NCI-H2081 (cell line): ENCODE measurements around the gene TLR10.
"Not testable (repeated sequence)": the region's sequence is repeated elsewhere in the genome, so short reads cannot be mapped to it uniquely, and the experiment has no call there.

ENCODE experiments used
- DNase-seq, 2 experiments: peaks; one replicate each; lab custom pipeline; 2025; lab: John Stamatoyannopoulos, UW

Gene TLR10, protein sequence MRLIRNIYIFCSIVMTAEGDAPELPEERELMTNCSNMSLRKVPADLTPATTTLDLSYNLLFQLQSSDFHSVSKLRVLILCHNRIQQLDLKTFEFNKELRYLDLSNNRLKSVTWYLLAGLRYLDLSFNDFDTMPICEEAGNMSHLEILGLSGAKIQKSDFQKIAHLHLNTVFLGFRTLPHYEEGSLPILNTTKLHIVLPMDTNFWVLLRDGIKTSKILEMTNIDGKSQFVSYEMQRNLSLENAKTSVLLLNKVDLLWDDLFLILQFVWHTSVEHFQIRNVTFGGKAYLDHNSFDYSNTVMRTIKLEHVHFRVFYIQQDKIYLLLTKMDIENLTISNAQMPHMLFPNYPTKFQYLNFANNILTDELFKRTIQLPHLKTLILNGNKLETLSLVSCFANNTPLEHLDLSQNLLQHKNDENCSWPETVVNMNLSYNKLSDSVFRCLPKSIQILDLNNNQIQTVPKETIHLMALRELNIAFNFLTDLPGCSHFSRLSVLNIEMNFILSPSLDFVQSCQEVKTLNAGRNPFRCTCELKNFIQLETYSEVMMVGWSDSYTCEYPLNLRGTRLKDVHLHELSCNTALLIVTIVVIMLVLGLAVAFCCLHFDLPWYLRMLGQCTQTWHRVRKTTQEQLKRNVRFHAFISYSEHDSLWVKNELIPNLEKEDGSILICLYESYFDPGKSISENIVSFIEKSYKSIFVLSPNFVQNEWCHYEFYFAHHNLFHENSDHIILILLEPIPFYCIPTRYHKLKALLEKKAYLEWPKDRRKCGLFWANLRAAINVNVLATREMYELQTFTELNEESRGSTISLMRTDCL

DNA sequence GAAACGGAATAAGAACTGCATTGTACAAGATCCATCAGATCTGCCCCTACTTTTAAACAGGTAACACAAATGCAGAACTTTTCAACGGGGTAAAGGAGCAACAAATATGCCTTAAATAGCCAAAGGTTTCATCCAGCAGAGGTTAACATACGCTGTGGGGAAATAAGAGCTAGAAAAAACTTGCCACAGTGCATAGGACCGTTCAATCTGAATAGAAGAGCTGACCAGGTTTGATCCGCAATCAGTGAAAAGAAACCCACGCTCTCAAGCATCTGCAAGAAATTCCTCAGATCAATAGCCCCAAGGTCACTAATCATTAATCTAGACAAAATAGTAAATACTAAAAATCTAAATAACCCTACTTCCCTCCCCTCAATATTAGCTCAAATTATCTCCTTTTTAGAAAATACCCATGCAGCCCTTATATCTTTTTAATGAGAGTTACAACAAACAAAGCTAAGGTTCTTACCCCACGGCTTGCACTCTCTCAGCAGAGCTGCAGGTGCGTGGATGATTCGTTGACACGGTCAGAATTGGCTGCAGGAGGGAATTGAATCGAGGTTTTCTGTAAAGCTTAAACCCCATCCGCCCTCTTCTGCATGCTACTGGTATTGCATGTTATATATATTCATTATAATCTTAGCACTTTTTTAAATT lies at the start of gene TLR10:
TLR10 (minus strand) TSS at position 539 of the 657 bp plus-strand sequence. CDS start 7,400 bp downstream, outside the sequence.
- peak; percentile 39 to 71 for DNase-seq

- DNase-seq, result no peak
Measured at GRCh38 chr4:38832206-38832605, 49.4 kb upstream of the TLR10 start.

- DNase-seq, result no peak
Measured at GRCh38 chr4:38831653-38832052, 48.9 kb upstream of the TLR10 start.

GRCh38 chr4:38829237-38829636 lies 46.4 kb upstream of the TLR10 start:
- DNase-seq, result no peak

GRCh38 chr4:38823766-38824165 lies 41.0 kb upstream of the TLR10 start:
- no peak for DNase-seq

- no peak for DNase-seq
Measured at GRCh38 chr4:38822748-38823303, 40.0 kb upstream of the TLR10 start.

- no peak for DNase-seq
Measured at GRCh38 chr4:38821739-38822138, 38.9 kb upstream of the TLR10 start.

DNA sequence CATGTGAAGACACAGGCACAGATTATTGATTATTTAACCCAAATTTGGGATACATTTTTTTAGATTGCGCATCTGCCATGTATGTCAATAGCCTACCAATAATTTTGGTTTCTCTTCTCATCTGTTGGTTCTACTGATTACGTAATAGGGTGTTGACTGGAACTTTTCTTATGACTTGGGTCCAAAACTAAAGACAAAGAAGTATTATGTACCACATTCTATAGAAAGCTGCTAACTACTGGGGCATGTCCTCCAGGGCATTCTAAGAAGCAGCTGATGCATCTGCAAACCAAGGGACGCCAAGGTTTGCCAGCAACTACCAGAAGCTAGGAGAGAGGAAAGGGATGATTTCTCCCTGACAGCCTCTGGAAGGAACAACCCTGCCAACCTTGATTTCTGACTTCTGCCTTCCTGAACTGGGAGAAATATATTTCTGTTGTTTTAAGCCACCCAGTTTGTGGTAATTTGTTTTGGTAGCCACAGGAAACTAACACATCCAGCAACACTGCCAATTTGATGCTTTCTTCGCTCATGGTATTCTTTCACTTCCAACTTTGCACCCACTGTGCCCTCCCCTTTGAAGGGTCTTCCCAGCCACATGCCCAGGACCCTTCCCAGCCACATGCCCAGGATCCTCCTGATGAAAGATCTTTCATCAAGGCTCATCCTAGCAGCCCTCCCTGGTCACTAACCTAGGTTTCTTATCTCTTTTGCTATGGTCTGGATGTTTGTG lies 37.7 kb upstream of the TLR10 start:
- no peak for DNase-seq

DNA sequence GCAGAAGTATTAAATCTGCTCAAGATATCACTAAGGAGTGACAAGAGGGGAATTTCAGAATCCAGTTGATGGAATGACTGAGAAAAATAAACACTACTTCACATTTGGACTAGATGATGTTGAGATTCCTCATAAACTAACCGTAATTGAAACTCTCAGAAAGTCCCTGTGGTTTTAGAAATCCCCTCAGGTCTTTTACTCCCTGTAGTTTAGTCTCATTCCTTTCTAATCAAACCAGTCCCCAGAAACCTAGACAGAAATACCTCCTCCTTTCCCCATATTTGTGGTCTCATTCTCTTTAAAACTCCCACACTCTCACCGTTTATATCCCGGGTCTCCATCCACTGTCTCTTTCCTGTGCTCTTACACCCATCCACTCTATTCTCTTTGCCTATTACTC lies 36.8 kb upstream of the TLR10 start:
- DNase-seq, result no peak

GRCh38 chr4:38818441-38818976 lies 35.7 kb upstream of the TLR10 start:
- no peak for DNase-seq

DNA sequence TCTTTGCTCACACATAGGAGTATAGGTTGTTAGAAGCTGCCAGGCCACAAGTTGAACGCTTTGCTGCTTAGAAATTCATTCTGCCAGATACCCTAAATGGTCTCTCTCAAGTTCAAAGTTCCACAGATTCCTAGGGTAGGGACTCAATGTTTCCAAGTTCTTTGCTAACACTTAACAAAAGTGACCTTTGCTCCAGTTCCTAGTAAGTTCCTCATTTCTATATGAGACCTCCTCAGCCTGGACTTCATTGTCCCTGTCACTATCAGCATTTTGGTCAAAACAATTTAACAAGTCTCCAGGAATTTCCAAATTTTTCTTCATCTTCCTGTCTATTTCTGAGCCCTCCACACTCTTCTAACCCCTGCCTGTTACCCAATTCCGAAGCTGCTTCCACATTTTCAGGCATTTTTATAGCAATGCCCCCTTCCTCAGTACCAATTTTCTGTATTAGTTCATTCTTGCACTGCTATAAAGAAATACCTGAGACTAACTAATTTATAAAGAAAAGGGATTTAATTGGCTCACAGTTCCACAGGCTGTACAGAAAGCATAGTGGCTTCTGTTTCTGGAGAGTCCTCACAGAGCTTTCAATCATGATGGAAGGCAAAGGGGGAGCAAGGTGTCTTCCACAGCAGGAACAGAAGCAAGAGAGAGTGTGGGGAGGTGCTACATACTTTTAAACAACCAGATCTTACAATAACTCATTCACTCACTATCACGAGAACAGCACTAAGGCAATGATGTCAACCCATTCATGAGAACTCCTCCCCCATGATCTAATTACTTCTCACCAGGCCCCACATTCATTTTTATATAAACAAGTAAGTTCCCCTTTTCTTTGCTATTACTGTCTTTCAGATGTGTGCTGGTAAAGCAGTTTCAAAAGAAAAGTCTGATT lies 33.3 kb upstream of the TLR10 start:
- DNase-seq, result no peak

DNA sequence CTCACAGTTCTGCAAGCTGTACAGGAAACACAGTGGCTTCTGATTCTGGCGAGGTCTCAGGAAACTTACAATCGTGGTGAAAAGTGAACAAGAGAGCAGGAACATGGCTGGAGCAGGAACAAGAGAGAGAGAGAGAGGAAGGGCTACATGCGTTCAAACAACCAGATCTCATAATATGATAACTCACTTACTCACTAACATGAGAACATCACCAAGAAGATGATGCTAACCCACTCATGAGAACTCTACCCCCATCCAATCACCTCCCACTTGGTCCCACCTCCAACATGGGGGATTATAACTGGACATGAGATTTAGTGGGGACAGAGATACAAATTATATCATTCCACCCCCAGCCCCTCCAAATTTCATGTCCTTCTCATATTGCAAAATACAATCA lies 31.6 kb upstream of the TLR10 start:
- no peak for DNase-seq

GRCh38 chr4:38811297-38811696 lies 28.5 kb upstream of the TLR10 start:
- DNase-seq, result no peak

DNA sequence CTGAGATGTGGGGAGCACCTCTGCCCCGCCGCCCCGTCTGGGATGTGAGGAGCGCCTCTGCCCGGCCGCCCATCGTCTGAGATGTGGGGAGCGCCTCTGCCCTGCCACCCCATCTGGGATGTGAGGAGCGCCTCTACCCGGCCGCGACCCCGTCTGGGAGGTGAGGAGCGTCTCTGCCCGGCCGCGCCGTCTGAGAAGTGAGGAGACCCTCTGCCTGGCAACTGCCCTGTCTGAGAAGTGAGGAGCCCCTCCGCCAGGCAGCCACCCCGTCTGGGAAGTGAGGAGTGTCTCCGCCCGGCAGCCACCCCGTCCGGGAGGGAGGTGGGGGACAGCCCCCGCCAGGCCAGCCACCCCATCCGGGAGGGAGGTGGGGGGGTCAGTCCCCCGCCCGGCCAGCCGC lies 24.7 kb upstream of the TLR10 start:
- DNase-seq, result not testable (repeated sequence)

DNA sequence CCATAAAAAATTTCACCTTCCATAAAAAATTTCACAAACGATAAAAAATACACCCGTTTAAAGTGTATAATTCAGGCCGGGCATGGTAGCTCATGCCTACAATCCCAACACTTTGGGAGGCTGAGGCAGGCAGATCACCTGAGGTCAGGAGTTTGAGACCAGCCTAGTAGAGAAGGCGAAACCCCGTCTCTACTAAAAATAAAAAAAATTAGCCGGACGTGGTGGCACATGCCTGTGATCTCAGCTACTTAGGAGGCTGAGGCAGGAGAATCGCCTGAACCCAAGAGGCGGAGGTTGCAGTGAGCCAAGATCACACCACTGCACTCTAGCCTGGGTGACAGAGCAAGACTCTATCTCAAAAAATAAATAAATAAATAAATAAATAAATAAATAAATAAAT lies 23.5 kb upstream of the TLR10 start:
- not testable (repeated sequence) for DNase-seq

- DNase-seq, result no peak
Measured at GRCh38 chr4:38805530-38806145, 22.8 kb upstream of the TLR10 start.

DNA sequence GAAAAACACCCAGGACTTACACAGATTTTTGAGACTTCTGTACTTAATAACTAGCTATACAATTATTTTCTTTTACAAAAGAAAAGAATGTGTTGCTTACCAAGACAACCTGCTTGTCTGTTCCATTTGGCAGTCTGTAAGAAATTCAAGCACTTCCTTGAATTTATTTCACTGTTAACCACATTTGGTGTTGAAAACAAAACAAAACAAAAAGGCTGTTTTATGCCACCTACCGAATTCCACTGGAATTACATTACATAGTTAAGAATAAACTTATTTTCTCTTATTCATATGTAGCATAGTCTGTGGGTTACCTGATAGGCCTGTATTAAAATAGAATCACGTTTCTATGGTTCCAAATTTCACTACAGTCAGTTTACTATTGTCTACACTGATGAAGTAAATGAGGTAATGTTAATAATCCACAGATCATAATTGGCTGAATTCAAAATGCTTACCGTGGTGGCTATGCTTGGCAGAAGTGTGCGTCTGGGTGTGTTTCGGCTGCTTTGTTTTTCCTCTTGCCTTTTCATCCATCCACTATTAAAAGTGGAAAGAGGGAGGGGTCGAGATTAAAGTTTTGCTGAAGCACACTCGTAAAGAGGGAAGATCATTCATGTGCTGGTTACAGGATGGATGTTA lies 22.0 kb upstream of the TLR10 start, which contains the start of gene TLR1:
TLR1 (minus strand) TSS at position 138 of the 642 bp plus-strand sequence. CDS start 5,960 bp downstream, outside the sequence.
- peak in 1 of 2 experiments; percentile 33 for DNase-seq

- no peak for DNase-seq
Measured at GRCh38 chr4:38803833-38804653, 21.3 kb upstream of the TLR10 start.
